H9 (cell line): ENCODE data around the gene SKOR2. TPM values are rescaled to one million over a fixed set of nuclear protein-coding genes. Genes with fewer than 3 reads are reported as not detected.
A peak's percentile ranks its signal among the peaks of the same experiment; 100 is the strongest.

Experiments
- DNase-seq: peaks from one replicate; pipeline ENCODE4 v3.0.0-alpha.2; 2017
- H2AFZ ChIP-seq: one replicate; pipeline ENCODE4 v1.6.1; 2013; ENCODE audit warnings: mild to moderate bottlenecking, low read length, control low read depth, moderate library complexity
- H2AK5ac ChIP-seq: 2 replicates; pipeline ENCODE4 v1.6.1; 2013; ENCODE audit warnings: low read length, control low read depth, mixed read lengths; ENCODE audit not compliant: insufficient read length
- H2BK120ac ChIP-seq: one replicate; pipeline ENCODE4 v1.6.1; 2013; ENCODE audit warnings: low read depth, mild to moderate bottlenecking, low read length, control low read depth, inconsistent platforms; ENCODE audit not compliant: poor library complexity, severe bottlenecking
- H2BK12ac ChIP-seq: 2 replicates; pipeline ENCODE4 v1.6.1; 2013; ENCODE audit warnings: low read length, control low read depth, mixed read lengths, low read depth; ENCODE audit not compliant: insufficient read length
- H2BK15ac ChIP-seq: 2 replicates; pipeline ENCODE4 v1.6.1; 2013; ENCODE audit warnings: low read depth, low read length, control low read depth
- H2BK20ac ChIP-seq: one replicate; pipeline ENCODE4 v1.6.1; 2013; ENCODE audit warnings: low read depth, mild to moderate bottlenecking, low read length, control low read depth, inconsistent platforms; ENCODE audit not compliant: poor library complexity, severe bottlenecking
- H2BK5ac ChIP-seq: 2 replicates; pipeline ENCODE4 v1.6.1; 2013; ENCODE audit warnings: low read length, control low read depth, mixed read lengths; ENCODE audit not compliant: insufficient read length
- H3K14ac ChIP-seq: 2 replicates; pipeline ENCODE4 v1.6.1; 2013; ENCODE audit warnings: low read length, control low read depth; ENCODE audit not compliant: insufficient read depth
- H3K18ac ChIP-seq: 2 replicates; pipeline ENCODE4 v1.6.1; 2013; ENCODE audit warnings: low read depth, mild to moderate bottlenecking, mixed read lengths, low read length, control low read depth; ENCODE audit not compliant: insufficient read length
- H3K23ac ChIP-seq: 2 replicates; pipeline ENCODE4 v1.6.1; 2013; ENCODE audit warnings: low read length, control low read depth, mixed read lengths, low read depth; ENCODE audit not compliant: insufficient read length
- H3K23me2 ChIP-seq: 2 replicates; pipeline ENCODE4 v1.6.1; 2013; ENCODE audit warnings: low read depth, mild to moderate bottlenecking, mixed read lengths, low read length, control low read depth; ENCODE audit not compliant: insufficient read length, poor library complexity, severe bottlenecking
- H3K27ac ChIP-seq: 2 replicates; pipeline ENCODE4 v1.5.1; 2013; ENCODE audit warnings: low read length, control low read depth, mixed read lengths, low read depth; ENCODE audit not compliant: insufficient read length
- H3K27me3 ChIP-seq: 2 replicates; pipeline ENCODE4 v1.6.1; 2013; ENCODE audit warnings: low read length, control low read depth, inconsistent platforms; ENCODE audit not compliant: insufficient read depth
- H3K4ac ChIP-seq: 2 replicates; pipeline ENCODE4 v1.6.1; 2013; ENCODE audit warnings: low read depth, mild to moderate bottlenecking, control low read depth, inconsistent platforms, low read length, moderate library complexity
- H3K4me1 ChIP-seq: 2 replicates; pipeline ENCODE4 v1.6.1; 2013; ENCODE audit warnings: low read length, control low read depth, inconsistent platforms; ENCODE audit not compliant: insufficient read depth
- H3K4me2 ChIP-seq: 2 replicates; pipeline ENCODE4 v1.6.1; 2013; ENCODE audit warnings: low read length, control low read depth, mixed read lengths; ENCODE audit not compliant: insufficient read length, insufficient read depth
- H3K56ac ChIP-seq: 2 replicates; pipeline ENCODE4 v1.6.1; 2013; ENCODE audit warnings: low read depth, mild to moderate bottlenecking, mixed read lengths, low read length, control low read depth; ENCODE audit not compliant: insufficient read length
- H3K79me1 ChIP-seq: 2 replicates; pipeline ENCODE4 v1.6.1; 2013; ENCODE audit warnings: low read depth, mild to moderate bottlenecking, moderate library complexity, low read length, control low read depth, inconsistent platforms; ENCODE audit not compliant: insufficient read depth, poor library complexity, severe bottlenecking
- H3K79me2 ChIP-seq: 2 replicates; pipeline ENCODE4 v1.6.1; 2013; ENCODE audit warnings: low read length, control low read depth, inconsistent platforms; ENCODE audit not compliant: insufficient read depth
- H3K9ac ChIP-seq: 2 replicates; pipeline ENCODE4 v1.6.1; 2013; ENCODE audit warnings: low read length, control low read depth, mixed read lengths; ENCODE audit not compliant: insufficient read length; ENCODE audit errors: extremely low read depth
- H3K9me3 ChIP-seq: one replicate; pipeline ENCODE4 v1.6.1; 2013; ENCODE audit warnings: low read depth, low read length, inconsistent platforms; ENCODE audit not compliant: control insufficient read depth
- H3T11ph ChIP-seq: one replicate; pipeline ENCODE4 v1.6.1; 2013; ENCODE audit warnings: mild to moderate bottlenecking, low read length, control low read depth, inconsistent platforms
- H4K20me1 ChIP-seq: one replicate; pipeline ENCODE4 v1.6.1; 2013; ENCODE audit not compliant: control insufficient read depth, insufficient read length, insufficient read depth
- H4K5ac ChIP-seq: 2 replicates; pipeline ENCODE4 v1.6.1; 2013; ENCODE audit warnings: low read depth, mild to moderate bottlenecking, mixed read lengths, low read length, control low read depth; ENCODE audit not compliant: insufficient read length
- H4K8ac ChIP-seq: replicated peaks from 2 replicates; pipeline ENCODE4 v1.6.1; 2013; ENCODE audit warnings: low read length, control low read depth, mixed read lengths, low read depth; ENCODE audit not compliant: insufficient read length
- H4K91ac ChIP-seq: 2 replicates; pipeline ENCODE4 v1.6.1; 2013; ENCODE audit warnings: low read depth, mild to moderate bottlenecking, moderate library complexity, mixed read lengths, low read length, control low read depth; ENCODE audit not compliant: insufficient read length
- H3K27ac Mint-ChIP-seq, 3 experiments: 2 replicates in 2 of 3; 3 replicates in 1 of 3; pipeline ENCODE4 v1.8.0; 2020 to 2021; ENCODE audit warnings: mixed read lengths in 3 of 3, mild to moderate bottlenecking in 1 of 3, moderate library complexity in 1 of 3
- H3K27me3 Mint-ChIP-seq: 2 replicates; pipeline ENCODE4 v1.8.0; 2021; ENCODE audit warnings: low read depth, mild to moderate bottlenecking, moderate library complexity, mixed read lengths
- H3K36me3 Mint-ChIP-seq, 3 experiments: 2 replicates in 2 of 3; 3 replicates in 1 of 3; pipeline ENCODE4 v1.8.0; 2020 to 2021; ENCODE audit warnings: low read depth in 3 of 3, mixed read lengths in 3 of 3; ENCODE audit not compliant: insufficient read depth in 1 of 3
- H3K4me1 Mint-ChIP-seq, 2 experiments: 2 replicates each; pipeline ENCODE4 v1.8.0; 2020; ENCODE audit warnings: mixed read lengths in 2 of 2
- H3K4me3 Mint-ChIP-seq, 2 experiments: 2 replicates in 1 of 2; 3 replicates in 1 of 2; pipeline ENCODE4 v1.8.0; 2020 to 2021; ENCODE audit warnings: mild to moderate bottlenecking in 2 of 2, mixed read lengths in 2 of 2, moderate library complexity in 1 of 2
- H3K9me3 Mint-ChIP-seq, 2 experiments: 2 replicates in 1 of 2; 3 replicates in 1 of 2; pipeline ENCODE4 v1.8.0; 2020; ENCODE audit warnings: mild to moderate bottlenecking in 2 of 2, mixed read lengths in 2 of 2, moderate library complexity in 1 of 2
- WGBS: extraction: QIAGEN DNeasy Blood & Tissue Kit; methylation state at CpG from one replicate; pipeline ENCODE4 v1.1.7; 2013; ENCODE audit warnings: missing lambda C conversion rate, low lambda C conversion rate, mixed read lengths; ENCODE audit not compliant: insufficient read length; ENCODE audit errors: extremely low coverage; 5-methylcytosine and 5-hydroxymethylcytosine counted together
- total RNA-seq: library from RNA; stranded (reverse); gene quantifications from 2 replicates; pipeline ENCODE4 v1.2.1, GENCODE V29; 2021
- TF ChIP-seq, protein P1 (sequence below): fragments of 200-600 bp; sonication (generic); conservative IDR thresholded peaks from 3 replicates; pipeline ENCODE4 v1.8.0; 2021; ENCODE audit warnings: antibody characterized with exemption, mild to moderate bottlenecking

The SKOR2 gene
- total RNA-seq, 1 experiment from 2014 or later = 0.24 TPM

DNA sequence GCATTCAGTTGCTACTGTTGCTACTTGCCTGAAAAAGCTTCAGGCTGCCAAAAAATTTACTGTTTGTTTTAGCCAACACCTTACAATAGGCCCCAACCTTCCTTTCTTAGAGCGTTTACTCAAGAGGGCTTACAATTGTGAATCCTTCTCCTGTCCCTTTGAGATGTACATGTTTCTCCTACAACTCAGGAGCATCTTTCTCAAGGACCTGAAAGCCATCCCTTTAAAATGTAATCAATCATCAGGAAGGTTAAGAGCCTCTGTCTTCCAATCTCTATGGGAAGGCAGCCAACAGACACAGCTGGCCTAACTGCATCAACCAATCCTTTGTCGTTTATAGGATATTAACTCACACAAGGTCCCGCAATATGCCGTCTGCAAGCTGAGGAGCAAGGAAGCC is 71.9 kb downstream of the SKOR2 start:
- peaks cover 2% of the 10 kb centered on the region; the same call in 1 of the 2 replicates for H3K4me1 ChIP-seq
- no peak overlapping the region for H3K23ac ChIP-seq
- no peak overlapping the region for H2AFZ ChIP-seq
- no peak overlapping the region for H2BK120ac ChIP-seq
- Mint-ChIP-seq H3K27me3 (peaks cover 23% of the 10 kb centered on the region), H3K27ac (peak overlapping the region in 1 of 3 experiments; percentile 77; a peak in 2 of 7 replicates), H3K9me3 (peaks cover 14 to 16% of the 10 kb centered on the region in 2 experiments), H3K4me1 (peaks cover 7 to 16% of the 10 kb centered on the region in 2 experiments), H3K36me3 (peaks cover 2 to 6% (median 3%) of the 10 kb centered on the region in 3 experiments; a peak in 5 of 7 replicates), H3K4me3 (no peak overlapping the region)
- no peak overlapping the region for H2AK5ac ChIP-seq
- peaks cover 4% of the 10 kb centered on the region for H3K79me1 ChIP-seq
- TF ChIP-seq, protein P1, sequence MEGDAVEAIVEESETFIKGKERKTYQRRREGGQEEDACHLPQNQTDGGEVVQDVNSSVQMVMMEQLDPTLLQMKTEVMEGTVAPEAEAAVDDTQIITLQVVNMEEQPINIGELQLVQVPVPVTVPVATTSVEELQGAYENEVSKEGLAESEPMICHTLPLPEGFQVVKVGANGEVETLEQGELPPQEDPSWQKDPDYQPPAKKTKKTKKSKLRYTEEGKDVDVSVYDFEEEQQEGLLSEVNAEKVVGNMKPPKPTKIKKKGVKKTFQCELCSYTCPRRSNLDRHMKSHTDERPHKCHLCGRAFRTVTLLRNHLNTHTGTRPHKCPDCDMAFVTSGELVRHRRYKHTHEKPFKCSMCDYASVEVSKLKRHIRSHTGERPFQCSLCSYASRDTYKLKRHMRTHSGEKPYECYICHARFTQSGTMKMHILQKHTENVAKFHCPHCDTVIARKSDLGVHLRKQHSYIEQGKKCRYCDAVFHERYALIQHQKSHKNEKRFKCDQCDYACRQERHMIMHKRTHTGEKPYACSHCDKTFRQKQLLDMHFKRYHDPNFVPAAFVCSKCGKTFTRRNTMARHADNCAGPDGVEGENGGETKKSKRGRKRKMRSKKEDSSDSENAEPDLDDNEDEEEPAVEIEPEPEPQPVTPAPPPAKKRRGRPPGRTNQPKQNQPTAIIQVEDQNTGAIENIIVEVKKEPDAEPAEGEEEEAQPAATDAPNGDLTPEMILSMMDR = no peak
- H3K14ac ChIP-seq = no peak overlapping the region
- no peaks in the 10 kb centered on the region for H4K20me1 ChIP-seq
- H3K4me2 ChIP-seq = no peak overlapping the region
- no peak for DNase-seq
- H3K18ac ChIP-seq = no peak overlapping the region
- no peak overlapping the region for H3K9ac ChIP-seq
- H4K5ac ChIP-seq = no peak overlapping the region
- H4K91ac ChIP-seq = no peak overlapping the region
- H3K9me3 ChIP-seq = peaks cover 5% of the 10 kb centered on the region
- no peaks in the 10 kb centered on the region for H3K27me3 ChIP-seq
- no peak overlapping the region for H3K27ac ChIP-seq
- H3T11ph ChIP-seq = no peak overlapping the region
- no peak overlapping the region for H2BK12ac ChIP-seq
- H3K79me2 ChIP-seq = peaks cover 8% of the 10 kb centered on the region; the same call in 1 of the 2 replicates
- H2BK15ac ChIP-seq = no peak overlapping the region
- H3K56ac ChIP-seq = no peak overlapping the region
- no peak overlapping the region for H2BK20ac ChIP-seq
- H4K8ac ChIP-seq = no peak overlapping the region
- no CpG with 5 or more reads among the region's 4 CpGs for WGBS
- no peak overlapping the region for H3K4ac ChIP-seq
- H2BK5ac ChIP-seq = no peak overlapping the region
- H3K23me2 ChIP-seq = peaks cover 8% of the 10 kb centered on the region
